Stimulated activated CD4-positive, alpha-beta T cell treated with anti-CD3 and anti-CD28 coated beads, TNF-alpha, amount 100 ng/mL, for 48 hours (primary cell): Measurements from ENCODE around the gene ANGPTL7.

Experiments
- DNase-seq, 3 donors: peaks; one replicate each; pipeline ENCODE4 v3.0.0-alpha.2; 2020; ENCODE audit warnings: low read depth in 3 of 3

ANGPTL7 gene

GRCh38 chr1:11204396-11205190, 15.4 kb downstream of the ANGPTL7 start:
- no peak for DNase-seq

GRCh38 chr1:11207898-11208611, 18.9 kb downstream of the ANGPTL7 start:
- DNase-seq, result no peak

- no peak for DNase-seq
These were observed 22.3 kb downstream of the ANGPTL7 start for GRCh38 chr1:11211461-11211860.

- DNase-seq, result no peak
These were observed 22.9 kb downstream of the ANGPTL7 start for GRCh38 chr1:11211925-11212587.

- no peak for DNase-seq
These were observed 25.7 kb downstream of the ANGPTL7 start for GRCh38 chr1:11214698-11215380.

- DNase-seq, result no peak
These were observed 26.3 kb downstream of the ANGPTL7 start for GRCh38 chr1:11215381-11216005.

GRCh38 chr1:11216074-11216473, 26.9 kb downstream of the ANGPTL7 start:
- DNase-seq, result no peak

GRCh38 chr1:11227106-11228077, 38.2 kb downstream of the ANGPTL7 start:
- DNase-seq, result no peak

- no peak for DNase-seq
These were observed 40.0 kb downstream of the ANGPTL7 start for GRCh38 chr1:11229203-11229602.

- DNase-seq, result no peak
These were observed 44.1 kb downstream of the ANGPTL7 start for GRCh38 chr1:11233208-11233607.

GRCh38 chr1:11237356-11237755, 48.2 kb downstream of the ANGPTL7 start:
- no peak for DNase-seq

- DNase-seq, result no peak
These were observed 49.2 kb downstream of the ANGPTL7 start for GRCh38 chr1:11238311-11238710.

GRCh38 chr1:11245248-11245647, 56.1 kb downstream of the ANGPTL7 start:
- no peak for DNase-seq
